OCI-LY7 (cell line): Measurements from ENCODE around the gene LHFPL2. TPM values are rescaled to one million over a fixed set of nuclear protein-coding genes. Genes with fewer than 3 reads are reported as not detected.

Source experiments
- BruUV-seq: library from RNA; stranded (reverse); fragments of 400-500 nt; replicated peaks from 2 replicates; lab custom pipeline; 2021; lab: Mats Ljungman, UMichigan
- CTCF ChIA-PET: fragments of 300-600 bp; sonication (Branson Sonifier 250); formaldehyde crosslinking; loops from one replicate; lab custom pipeline; 2022; ENCODE audit warnings: antibody characterized with exemption; ENCODE audit not compliant: unreplicated experiment; lab: Charles Lee
- POLR2A ChIA-PET: fragments of 300-600 bp; sonication (Branson Sonifier 250); formaldehyde crosslinking; loops from one replicate; lab custom pipeline; 2022; ENCODE audit warnings: antibody characterized with exemption; lab: Charles Lee
- DNase-seq: peaks from one replicate; pipeline ENCODE4 v3.0.0-alpha.2; 2015; ENCODE audit warnings: low spot score
- H2AFZ ChIP-seq: fragments of 200-600 bp; sonication (generic), shearing (Covaris generic); 2 replicates; pipeline ENCODE4 v1.6.1; 2014; ENCODE audit warnings: mild to moderate bottlenecking, antibody characterized with exemption, low read length, moderate library complexity
- H3K27ac ChIP-seq: fragments of 200-600 bp; sonication (generic); 2 replicates; pipeline ENCODE4 v1.5.1; 2014; ENCODE audit warnings: mixed run types, low read depth, mild to moderate bottlenecking, moderate library complexity, low read length, inconsistent platforms; ENCODE audit not compliant: poor library complexity, severe bottlenecking
- H3K36me3 ChIP-seq: fragments of 200-600 bp; sonication (generic); 2 replicates; pipeline ENCODE4 v1.6.1; 2014; ENCODE audit warnings: mild to moderate bottlenecking, antibody characterized with exemption, low read length, moderate library complexity, mixed read lengths; ENCODE audit not compliant: insufficient read depth
- H3K4me1 ChIP-seq: fragments of 200-600 bp; sonication (generic); 2 replicates; pipeline ENCODE4 v1.5.1; 2014; ENCODE audit warnings: mild to moderate bottlenecking, low read length; ENCODE audit not compliant: insufficient read depth, poor library complexity, severe bottlenecking
- H3K4me2 ChIP-seq: fragments of 200-600 bp; sonication (generic); 2 replicates; pipeline ENCODE4 v1.6.1; 2014; ENCODE audit warnings: mild to moderate bottlenecking, low read length
- H3K4me3 ChIP-seq: fragments of 200-600 bp; sonication (generic); 2 replicates; pipeline ENCODE4 v1.5.1; 2014; ENCODE audit warnings: mild to moderate bottlenecking, low read depth, low read length; ENCODE audit not compliant: poor library complexity, severe bottlenecking
- H3K79me2 ChIP-seq: fragments of 200-600 bp; sonication (generic); 2 replicates; pipeline ENCODE4 v1.6.1; 2016; ENCODE audit warnings: low read depth, mild to moderate bottlenecking, low read length, moderate library complexity, mixed read lengths; ENCODE audit not compliant: insufficient read depth
- H3K9me2 ChIP-seq: fragments of 200-600 bp; sonication (generic); 2 replicates; pipeline ENCODE4 v1.6.1; 2016; ENCODE audit warnings: mild to moderate bottlenecking, low read length, mixed read lengths; ENCODE audit not compliant: insufficient read depth
- H3K9me3 ChIP-seq: fragments of 200-600 bp; sonication (generic); 2 replicates; pipeline ENCODE4 v1.6.1; 2014; ENCODE audit warnings: mild to moderate bottlenecking, mixed run types, low read length, mixed read lengths
- H4K20me1 ChIP-seq: fragments of 200-600 bp; sonication (generic); 2 replicates; pipeline ENCODE4 v1.6.1; 2014; ENCODE audit warnings: mild to moderate bottlenecking, antibody characterized with exemption, low read length, moderate library complexity, mixed read lengths; ENCODE audit not compliant: insufficient read depth
- CTCF ChIP-seq: fragments of 200-600 bp; sonication (generic); conservative IDR thresholded peaks from 2 replicates; pipeline ENCODE4 v1.5.1; 2014; ENCODE audit warnings: mild to moderate bottlenecking, antibody characterized with exemption, low read length, moderate library complexity, mixed read lengths
- EZH2phosphoT487 ChIP-seq: fragments of 200-600 bp; sonication (generic); IDR thresholded peaks from 2 replicates; pipeline ENCODE4 v1.6.1; 2018; ENCODE audit warnings: low read depth, borderline replicate concordance, mild to moderate bottlenecking, mixed run types, antibody characterized with exemption, low read length, moderate library complexity, mixed read lengths
- intact Hi-C: fragments of 100-400 bp; cut with micrococcal nuclease; formaldehyde crosslinking; loops from one replicate; pipeline ENCODE4 v1.10.0; 2022; ENCODE audit not compliant: unreplicated experiment
- total RNA-seq, 2 experiments: library from RNA; depleted of rRNA in 1 of 2; stranded (reverse); fragments of >200 nt in 1 of 2; shearing (Covaris generic) in 1 of 2; gene quantifications; 2 replicates each; pipeline ENCODE4 v1.2.3, GENCODE V29; 2014 to 2022

Gene LHFPL2
- total RNA-seq, 2 experiments from 2014 or later, result 12.2 to 24.0 TPM

DNA sequence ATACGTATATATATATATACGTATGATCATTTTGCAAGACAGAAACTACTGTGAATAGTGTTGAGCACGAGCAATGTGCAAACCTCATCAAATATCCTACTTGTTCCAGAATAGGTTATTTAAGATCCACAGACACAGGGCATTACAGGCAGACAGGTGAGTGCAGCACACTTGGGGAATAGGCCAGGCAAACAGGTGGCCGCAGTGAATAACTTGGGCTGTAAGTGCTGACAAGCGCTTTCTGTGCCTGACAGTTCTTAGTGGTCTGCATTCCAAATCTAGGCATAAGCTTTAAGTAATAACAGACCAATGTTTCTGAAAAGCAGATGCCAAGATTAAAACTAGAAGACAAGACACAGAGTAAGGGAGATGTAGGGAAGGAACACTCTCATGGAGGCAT lies 77.9 kb downstream of the LHFPL2 start:
- Histone ChIP-seq H2AFZ (no peak overlapping the region), H3K27ac (no peak overlapping the region), H3K4me1 (peaks cover 24% of the 10 kb centered on the region), H4K20me1 (no peaks in the 10 kb centered on the region), H3K9me3 (peaks cover 5% of the 10 kb centered on the region; the same call in 1 of the 2 replicates), H3K9me2 (no peaks in the 10 kb centered on the region), H3K4me3 (no peak overlapping the region), H3K79me2 (no peaks in the 10 kb centered on the region; the same call in 1 of the 2 replicates), H3K36me3 (peaks cover 3% of the 10 kb centered on the region; the same call in 1 of the 2 replicates), H3K4me2 (no peak overlapping the region)
- intact Hi-C loops, result no loop called here
- POLR2A ChIA-PET, result no interaction called here
- CTCF ChIA-PET, result no interaction called here
- no peak for DNase-seq
- no peak for TF ChIP-seq EZH2phosphoT487
- TF ChIP-seq CTCF, result no peak
- no TSS peak for BruUV-seq

DNA sequence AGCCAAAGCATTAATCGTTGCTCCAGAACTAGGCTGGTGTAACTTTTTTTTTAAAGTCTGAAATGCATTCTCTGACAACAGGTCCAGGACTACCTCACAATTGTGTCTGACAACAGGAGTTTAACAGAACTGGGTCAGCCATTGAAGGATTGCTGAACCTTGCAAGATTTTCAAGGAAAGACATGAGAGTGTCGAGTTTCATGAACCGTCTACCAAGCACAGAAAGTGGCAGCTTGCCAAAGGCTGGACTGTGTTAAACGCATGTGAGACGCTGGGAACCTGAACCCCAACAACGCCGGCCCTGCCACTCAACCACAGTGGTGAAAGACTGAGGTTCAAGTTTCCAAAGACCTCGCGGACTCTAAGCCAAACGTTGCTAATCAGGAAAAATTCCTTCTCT lies 79.1 kb downstream of the LHFPL2 start:
- H3K9me2 ChIP-seq, result no peaks in the 10 kb centered on the region
- intact Hi-C loops, result no loop called here
- H3K4me3 ChIP-seq, result no peak overlapping the region
- no peak overlapping the region for H3K4me2 ChIP-seq
- no peaks in the 10 kb centered on the region; the same call in 1 of the 2 replicates for H3K79me2 ChIP-seq
- POLR2A ChIA-PET, result interaction anchor here (0.7 kb wide), 1 partner anchor 8 kb away, joined by 4 read pairs; no protein-coding TSS in a partner anchor
- peaks cover 18% of the 10 kb centered on the region for H3K4me1 ChIP-seq
- TF ChIP-seq EZH2phosphoT487, result no peak
- TF ChIP-seq CTCF, result no peak
- peaks cover 9% of the 10 kb centered on the region; the same call in 1 of the 2 replicates for H3K9me3 ChIP-seq
- H4K20me1 ChIP-seq, result no peaks in the 10 kb centered on the region
- no peak overlapping the region for H2AFZ ChIP-seq
- no peak for DNase-seq
- CTCF ChIA-PET, result no interaction called here
- H3K27ac ChIP-seq, result no peak overlapping the region
- no TSS peak for BruUV-seq
- peaks cover 14% of the 10 kb centered on the region for H3K36me3 ChIP-seq

GRCh38 chr5:78568676-78569075 lies 79.9 kb downstream of the LHFPL2 start:
- intact Hi-C loops, result no loop called here
- Histone ChIP-seq H3K4me2 (no peak overlapping the region), H3K4me1 (peaks cover 10% of the 10 kb centered on the region), H3K36me3 (peaks cover 22% of the 10 kb centered on the region), H3K9me2 (no peaks in the 10 kb centered on the region), H3K79me2 (no peaks in the 10 kb centered on the region; the same call in 1 of the 2 replicates), H4K20me1 (no peaks in the 10 kb centered on the region), H3K4me3 (no peak overlapping the region), H2AFZ (no peak overlapping the region), H3K9me3 (peaks cover 9% of the 10 kb centered on the region; the same call in 1 of the 2 replicates), H3K27ac (no peak overlapping the region)
- CTCF ChIA-PET, result no interaction called here
- DNase-seq, result no peak
- TF ChIP-seq CTCF, result no peak
- no peak for TF ChIP-seq EZH2phosphoT487
- BruUV-seq, result no TSS peak
- POLR2A ChIA-PET, result interaction anchor here (0.7 to 0.8 kb wide), 2 partner anchors 9 to 186 kb away, joined by 4 to 6 read pairs; no protein-coding TSS in a partner anchor
